H9 (cell line): ENCODE data around the gene ARHGDIA. TPM values are rescaled to one million over a fixed set of nuclear protein-coding genes. Genes with fewer than 3 reads are reported as not detected.

Source experiments
- DNase-seq: peaks from one replicate; pipeline ENCODE4 v3.0.0-alpha.2; 2017
- H2AFZ ChIP-seq: one replicate; pipeline ENCODE4 v1.6.1; 2013; ENCODE audit warnings: mild to moderate bottlenecking, low read length, control low read depth, moderate library complexity
- H2AK5ac ChIP-seq: 2 replicates; pipeline ENCODE4 v1.6.1; 2013; ENCODE audit warnings: low read length, control low read depth, mixed read lengths; ENCODE audit not compliant: insufficient read length
- H2BK120ac ChIP-seq: one replicate; pipeline ENCODE4 v1.6.1; 2013; ENCODE audit warnings: low read depth, mild to moderate bottlenecking, low read length, control low read depth, inconsistent platforms; ENCODE audit not compliant: poor library complexity, severe bottlenecking
- H2BK12ac ChIP-seq: 2 replicates; pipeline ENCODE4 v1.6.1; 2013; ENCODE audit warnings: low read length, control low read depth, mixed read lengths, low read depth; ENCODE audit not compliant: insufficient read length
- H2BK15ac ChIP-seq: 2 replicates; pipeline ENCODE4 v1.6.1; 2013; ENCODE audit warnings: low read depth, low read length, control low read depth
- H2BK20ac ChIP-seq: one replicate; pipeline ENCODE4 v1.6.1; 2013; ENCODE audit warnings: low read depth, mild to moderate bottlenecking, low read length, control low read depth, inconsistent platforms; ENCODE audit not compliant: poor library complexity, severe bottlenecking
- H2BK5ac ChIP-seq: 2 replicates; pipeline ENCODE4 v1.6.1; 2013; ENCODE audit warnings: low read length, control low read depth, mixed read lengths; ENCODE audit not compliant: insufficient read length
- H3K14ac ChIP-seq: 2 replicates; pipeline ENCODE4 v1.6.1; 2013; ENCODE audit warnings: low read length, control low read depth; ENCODE audit not compliant: insufficient read depth
- H3K18ac ChIP-seq: 2 replicates; pipeline ENCODE4 v1.6.1; 2013; ENCODE audit warnings: low read depth, mild to moderate bottlenecking, mixed read lengths, low read length, control low read depth; ENCODE audit not compliant: insufficient read length
- H3K23ac ChIP-seq: 2 replicates; pipeline ENCODE4 v1.6.1; 2013; ENCODE audit warnings: low read length, control low read depth, mixed read lengths, low read depth; ENCODE audit not compliant: insufficient read length
- H3K23me2 ChIP-seq: 2 replicates; pipeline ENCODE4 v1.6.1; 2013; ENCODE audit warnings: low read depth, mild to moderate bottlenecking, mixed read lengths, low read length, control low read depth; ENCODE audit not compliant: insufficient read length, poor library complexity, severe bottlenecking
- H3K27ac ChIP-seq: 2 replicates; pipeline ENCODE4 v1.5.1; 2013; ENCODE audit warnings: low read length, control low read depth, mixed read lengths, low read depth; ENCODE audit not compliant: insufficient read length
- H3K27me3 ChIP-seq: 2 replicates; pipeline ENCODE4 v1.6.1; 2013; ENCODE audit warnings: low read length, control low read depth, inconsistent platforms; ENCODE audit not compliant: insufficient read depth
- H3K4ac ChIP-seq: 2 replicates; pipeline ENCODE4 v1.6.1; 2013; ENCODE audit warnings: low read depth, mild to moderate bottlenecking, control low read depth, inconsistent platforms, low read length, moderate library complexity
- H3K4me1 ChIP-seq: 2 replicates; pipeline ENCODE4 v1.6.1; 2013; ENCODE audit warnings: low read length, control low read depth, inconsistent platforms; ENCODE audit not compliant: insufficient read depth
- H3K4me2 ChIP-seq: 2 replicates; pipeline ENCODE4 v1.6.1; 2013; ENCODE audit warnings: low read length, control low read depth, mixed read lengths; ENCODE audit not compliant: insufficient read length, insufficient read depth
- H3K56ac ChIP-seq: 2 replicates; pipeline ENCODE4 v1.6.1; 2013; ENCODE audit warnings: low read depth, mild to moderate bottlenecking, mixed read lengths, low read length, control low read depth; ENCODE audit not compliant: insufficient read length
- H3K79me1 ChIP-seq: 2 replicates; pipeline ENCODE4 v1.6.1; 2013; ENCODE audit warnings: low read depth, mild to moderate bottlenecking, moderate library complexity, low read length, control low read depth, inconsistent platforms; ENCODE audit not compliant: insufficient read depth, poor library complexity, severe bottlenecking
- H3K79me2 ChIP-seq: 2 replicates; pipeline ENCODE4 v1.6.1; 2013; ENCODE audit warnings: low read length, control low read depth, inconsistent platforms; ENCODE audit not compliant: insufficient read depth
- H3K9ac ChIP-seq: 2 replicates; pipeline ENCODE4 v1.6.1; 2013; ENCODE audit warnings: low read length, control low read depth, mixed read lengths; ENCODE audit not compliant: insufficient read length; ENCODE audit errors: extremely low read depth
- H3K9me3 ChIP-seq: one replicate; pipeline ENCODE4 v1.6.1; 2013; ENCODE audit warnings: low read depth, low read length, inconsistent platforms; ENCODE audit not compliant: control insufficient read depth
- H3T11ph ChIP-seq: one replicate; pipeline ENCODE4 v1.6.1; 2013; ENCODE audit warnings: mild to moderate bottlenecking, low read length, control low read depth, inconsistent platforms
- H4K20me1 ChIP-seq: one replicate; pipeline ENCODE4 v1.6.1; 2013; ENCODE audit not compliant: control insufficient read depth, insufficient read length, insufficient read depth
- H4K5ac ChIP-seq: 2 replicates; pipeline ENCODE4 v1.6.1; 2013; ENCODE audit warnings: low read depth, mild to moderate bottlenecking, mixed read lengths, low read length, control low read depth; ENCODE audit not compliant: insufficient read length
- H4K8ac ChIP-seq: replicated peaks from 2 replicates; pipeline ENCODE4 v1.6.1; 2013; ENCODE audit warnings: low read length, control low read depth, mixed read lengths, low read depth; ENCODE audit not compliant: insufficient read length
- H4K91ac ChIP-seq: 2 replicates; pipeline ENCODE4 v1.6.1; 2013; ENCODE audit warnings: low read depth, mild to moderate bottlenecking, moderate library complexity, mixed read lengths, low read length, control low read depth; ENCODE audit not compliant: insufficient read length
- H3K27ac Mint-ChIP-seq, 3 experiments: 2 replicates in 2 of 3; 3 replicates in 1 of 3; pipeline ENCODE4 v1.8.0; 2020 to 2021; ENCODE audit warnings: mixed read lengths in 3 of 3, mild to moderate bottlenecking in 1 of 3, moderate library complexity in 1 of 3
- H3K27me3 Mint-ChIP-seq: 2 replicates; pipeline ENCODE4 v1.8.0; 2021; ENCODE audit warnings: low read depth, mild to moderate bottlenecking, moderate library complexity, mixed read lengths
- H3K36me3 Mint-ChIP-seq, 3 experiments: 2 replicates in 2 of 3; 3 replicates in 1 of 3; pipeline ENCODE4 v1.8.0; 2020 to 2021; ENCODE audit warnings: low read depth in 3 of 3, mixed read lengths in 3 of 3; ENCODE audit not compliant: insufficient read depth in 1 of 3
- H3K4me1 Mint-ChIP-seq, 2 experiments: 2 replicates each; pipeline ENCODE4 v1.8.0; 2020; ENCODE audit warnings: mixed read lengths in 2 of 2
- H3K4me3 Mint-ChIP-seq, 2 experiments: 2 replicates in 1 of 2; 3 replicates in 1 of 2; pipeline ENCODE4 v1.8.0; 2020 to 2021; ENCODE audit warnings: mild to moderate bottlenecking in 2 of 2, mixed read lengths in 2 of 2, moderate library complexity in 1 of 2
- H3K9me3 Mint-ChIP-seq, 2 experiments: 2 replicates in 1 of 2; 3 replicates in 1 of 2; pipeline ENCODE4 v1.8.0; 2020; ENCODE audit warnings: mild to moderate bottlenecking in 2 of 2, mixed read lengths in 2 of 2, moderate library complexity in 1 of 2
- CTCF ChIP-seq: fragments of 200-600 bp; sonication (generic); conservative IDR thresholded peaks from 3 replicates; pipeline ENCODE4 v1.8.0; 2021; ENCODE audit warnings: antibody characterized with exemption, mild to moderate bottlenecking
- WGBS: extraction: QIAGEN DNeasy Blood & Tissue Kit; methylation state at CpG from one replicate; pipeline ENCODE4 v1.1.7; 2013; ENCODE audit warnings: missing lambda C conversion rate, low lambda C conversion rate, mixed read lengths; ENCODE audit not compliant: insufficient read length; ENCODE audit errors: extremely low coverage; 5-methylcytosine and 5-hydroxymethylcytosine counted together
- total RNA-seq: library from RNA; stranded (reverse); gene quantifications from 2 replicates; pipeline ENCODE4 v1.2.1, GENCODE V29; 2021

ARHGDIA gene
- total RNA-seq, 1 experiment from 2014 or later, result 247 TPM

DNA sequence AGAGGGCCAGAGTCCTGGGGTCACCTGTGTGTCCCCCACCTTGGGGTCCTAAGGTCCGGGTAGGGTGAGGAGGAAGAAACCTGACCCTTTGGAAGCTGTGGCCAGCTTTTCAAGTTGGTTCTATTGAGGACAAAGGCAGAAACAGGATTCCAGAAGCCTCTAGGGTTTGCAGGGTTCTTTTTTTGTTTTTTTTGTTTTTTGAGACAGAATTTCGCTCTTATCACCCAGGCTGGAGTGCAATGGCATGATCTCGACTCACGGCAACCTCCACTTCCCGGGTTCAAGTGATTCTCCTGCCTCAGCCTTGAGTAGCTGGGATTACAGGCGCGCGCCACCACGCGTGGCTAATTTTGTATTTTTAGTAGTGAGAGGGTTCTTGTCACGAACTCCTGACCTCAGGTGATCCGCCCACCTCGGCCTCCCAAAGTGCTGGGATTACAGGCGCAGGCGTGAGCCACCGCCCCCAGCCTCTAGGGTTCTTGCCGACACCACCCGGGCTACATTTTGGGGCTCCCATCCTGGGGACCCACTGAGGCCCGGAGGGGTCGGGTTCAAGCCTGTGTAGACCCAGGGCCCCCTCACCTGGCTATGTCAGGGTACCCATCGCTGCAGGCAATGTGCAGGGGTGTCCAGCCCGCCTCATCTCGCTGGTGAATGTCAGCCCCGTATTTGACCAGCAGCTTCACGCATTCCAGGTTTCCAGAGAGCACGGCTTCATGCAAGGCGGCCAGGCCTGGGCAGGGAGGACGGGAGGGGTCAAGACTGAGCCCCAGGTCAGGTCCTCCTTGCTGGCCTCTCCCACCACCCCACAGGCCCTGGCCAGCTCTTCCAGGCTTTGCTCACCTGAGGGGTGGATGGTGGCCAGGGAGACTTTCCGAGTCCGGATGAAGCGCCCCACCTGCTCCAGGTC lies 37.0 kb downstream of the ARHGDIA start:
- no peak overlapping the region for H2BK15ac ChIP-seq
- Mint-ChIP-seq H3K9me3 (no peaks in the 10 kb centered on the region), H3K27ac (peak overlapping the region; percentile 83 to 96 (median 84); a peak in 4 of 7 replicates), H3K4me3 (peak overlapping the region; percentile 87 to 94), H3K27me3 (no peaks in the 10 kb centered on the region; the same call in 1 of the 2 replicates), H3K4me1 (peaks cover 11 to 14% of the 10 kb centered on the region in 2 experiments), H3K36me3 (peaks cover 0 to 6% (median 0%) of the 10 kb centered on the region in 3 experiments; a peak in 4 of 7 replicates)
- no CpG with 5 or more reads among the region's 31 CpGs for WGBS
- no peak overlapping the region for H2BK20ac ChIP-seq
- no peak overlapping the region for H3T11ph ChIP-seq
- no peak overlapping the region for H4K5ac ChIP-seq
- H3K79me2 ChIP-seq, result peaks cover 5% of the 10 kb centered on the region; the same call in 1 of the 2 replicates
- no peak overlapping the region for H2AFZ ChIP-seq
- peak overlapping the region; percentile 98 for H3K9ac ChIP-seq
- H3K79me1 ChIP-seq, result peaks cover 7% of the 10 kb centered on the region
- peaks cover 17% of the 10 kb centered on the region for H3K23me2 ChIP-seq
- no peak overlapping the region for H2BK5ac ChIP-seq
- H2BK120ac ChIP-seq, result no peak overlapping the region
- no peaks in the 10 kb centered on the region; the same call in 1 of the 2 replicates for H3K4me1 ChIP-seq
- H4K91ac ChIP-seq, result no peak overlapping the region
- H3K56ac ChIP-seq, result no peak overlapping the region
- peak overlapping the region; percentile 96 for H3K18ac ChIP-seq
- H3K27ac ChIP-seq, result no peak overlapping the region
- peak overlapping the region; percentile 2; the same call in 1 of the 2 replicates for H3K4ac ChIP-seq
- no peaks in the 10 kb centered on the region for H3K9me3 ChIP-seq
- peak overlapping the region; percentile 75 for H3K4me2 ChIP-seq
- no peak for TF ChIP-seq CTCF
- peak overlapping the region; percentile 95 for H3K14ac ChIP-seq
- H2BK12ac ChIP-seq, result no peak overlapping the region
- peak overlapping the region; percentile 56 for H4K8ac ChIP-seq
- H3K27me3 ChIP-seq, result no peaks in the 10 kb centered on the region
- H4K20me1 ChIP-seq, result no peaks in the 10 kb centered on the region
- no peak overlapping the region for H3K23ac ChIP-seq
- DNase-seq, result no peak
- H2AK5ac ChIP-seq, result no peak overlapping the region
